Muscle layer of duodenum (tissue), 2 donors: Measurements from ENCODE around the gene ROCK1.
A peak's percentile ranks its signal among the peaks of the same experiment; 100 is the strongest.
"Not testable (repeated sequence)": the region's sequence is repeated elsewhere in the genome, so short reads cannot be mapped to it uniquely, and the experiment has no call there.

Source experiments
- H3K27ac ChIP-seq: one replicate; pipeline ENCODE4 v1.7.0; 2013; ENCODE audit warnings: mild to moderate bottlenecking, low read length
- H3K27me3 ChIP-seq: one replicate; pipeline ENCODE4 v1.7.0; 2013; ENCODE audit warnings: low read depth, mild to moderate bottlenecking, control low read depth, low read length
- H3K36me3 ChIP-seq, 2 donors: one replicate each; pipeline ENCODE4 v1.7.0; 2013; ENCODE audit warnings: low read length in 2 of 2, control low read depth in 1 of 2, mild to moderate bottlenecking in 1 of 2; ENCODE audit not compliant: insufficient read depth in 2 of 2, control insufficient read depth in 1 of 2
- H3K4me1 ChIP-seq, 2 donors: one replicate each; pipeline ENCODE4 v1.7.0; 2013; ENCODE audit warnings: low read length in 2 of 2, mild to moderate bottlenecking in 2 of 2, control low read depth in 1 of 2, moderate library complexity in 1 of 2; ENCODE audit not compliant: insufficient read depth in 2 of 2, control insufficient read depth in 1 of 2
- H3K4me3 ChIP-seq, 2 donors: one replicate each; pipeline ENCODE4 v1.7.0; 2013; ENCODE audit warnings: low read length in 2 of 2, low read depth in 1 of 2, mild to moderate bottlenecking in 1 of 2
- H3K9me3 ChIP-seq, 2 donors: one replicate each; pipeline ENCODE4 v1.7.0; 2013; ENCODE audit warnings: low read length in 2 of 2, control low read depth in 1 of 2, mild to moderate bottlenecking in 1 of 2; ENCODE audit not compliant: control insufficient read depth in 1 of 2
- donor health status: healthy.

Gene ROCK1

DNA sequence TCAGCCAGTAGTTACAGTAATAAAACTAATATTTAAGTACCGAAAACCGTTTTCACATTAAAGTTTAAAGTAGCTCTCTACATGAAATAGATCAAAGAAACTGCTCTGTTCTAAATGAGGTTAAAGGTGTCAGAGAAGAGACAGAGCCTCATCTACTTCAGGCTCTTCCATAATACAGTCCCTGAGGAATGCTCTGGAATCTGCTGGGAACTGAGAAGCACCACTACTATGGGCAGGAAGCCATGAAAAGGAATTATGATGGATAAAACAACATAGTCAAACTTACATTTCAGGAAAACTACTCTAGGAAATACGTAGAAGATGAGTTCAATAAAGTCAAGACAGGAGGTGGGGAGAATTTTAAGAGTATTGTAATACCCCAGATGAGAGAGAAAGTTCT is 60.0 kb downstream of the ROCK1 start:
- Histone ChIP-seq H3K9me3 (no peaks in the 10 kb centered on the region), H3K4me1 (peaks cover 4 to 26% of the 10 kb centered on the region in 2 donors), H3K27ac (no peak overlapping the region)

DNA sequence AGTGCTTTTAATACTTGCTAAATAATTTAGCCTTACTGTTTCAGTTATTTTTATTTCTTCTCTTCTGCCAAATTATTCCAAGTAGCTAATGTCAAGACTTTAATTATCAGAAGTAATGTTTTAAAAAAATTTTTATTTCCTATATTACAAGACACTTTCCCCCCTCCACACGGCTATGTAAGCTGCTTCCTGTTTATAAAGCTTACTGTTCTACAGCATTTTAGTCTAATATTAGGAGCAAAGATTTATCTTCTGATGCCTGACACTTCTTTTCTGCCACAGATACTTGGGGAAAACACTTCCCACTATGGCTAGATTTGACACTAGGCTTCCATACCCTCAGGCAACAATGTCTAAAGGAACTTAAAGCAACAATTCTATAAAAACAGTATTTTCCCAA is 62.3 kb downstream of the ROCK1 start:
- peaks cover 0 to 7% of the 10 kb centered on the region in 2 donors for H3K36me3 ChIP-seq
- peaks cover 4 to 32% of the 10 kb centered on the region in 2 donors for H3K4me1 ChIP-seq
- no peak overlapping the region for H3K4me3 ChIP-seq
- H3K27me3 ChIP-seq: no peaks in the 10 kb centered on the region
- no peaks in the 10 kb centered on the region for H3K9me3 ChIP-seq
- H3K27ac ChIP-seq: no peak overlapping the region

More for the DNA sequence above, 60.0 kb downstream of the ROCK1 start:
- Histone ChIP-seq H3K36me3 (no peaks in the 10 kb centered on the region), H3K4me3 (no peak overlapping the region), H3K27me3 (no peaks in the 10 kb centered on the region)

- H3K4me3 ChIP-seq: no peak overlapping the region
- no peak overlapping the region for H3K27ac ChIP-seq
- peaks cover 0 to 25% of the 10 kb centered on the region in 2 donors for H3K4me1 ChIP-seq
- H3K36me3 ChIP-seq: peaks cover 0 to 7% of the 10 kb centered on the region in 2 donors
- H3K9me3 ChIP-seq: no peaks in the 10 kb centered on the region
- H3K27me3 ChIP-seq: no peaks in the 10 kb centered on the region
Observed at GRCh38 chr18:21047126-21047525, 64.5 kb downstream of the ROCK1 start.

DNA sequence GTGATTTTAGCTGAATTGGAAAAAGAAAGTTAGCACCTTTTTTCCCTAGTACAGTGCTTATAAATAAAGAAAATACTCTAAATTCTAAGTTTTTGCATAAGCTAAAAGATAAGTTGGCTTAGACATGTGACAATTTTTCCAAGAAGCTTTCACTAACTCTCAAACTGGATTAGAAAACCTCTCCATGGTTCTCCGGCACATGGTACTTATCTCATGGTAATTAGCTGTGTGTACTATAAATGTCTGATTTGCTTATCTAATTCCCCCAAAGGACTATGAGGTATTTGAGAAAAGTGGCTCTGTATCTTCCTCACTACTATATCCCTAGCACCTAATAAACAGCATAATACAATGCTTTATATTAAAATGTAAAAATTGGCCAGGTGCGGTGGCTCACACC is 71.1 kb downstream of the ROCK1 start:
- H3K4me1 ChIP-seq: peaks cover 0 to 14% of the 10 kb centered on the region in 2 donors
- H3K36me3 ChIP-seq: peaks cover 8 to 14% of the 10 kb centered on the region in 2 donors
- no peak overlapping the region for H3K4me3 ChIP-seq
- no peaks in the 10 kb centered on the region for H3K9me3 ChIP-seq
- no peaks in the 10 kb centered on the region for H3K27me3 ChIP-seq
- H3K27ac ChIP-seq: no peak overlapping the region

- H3K4me1 ChIP-seq: peaks cover 0 to 3% of the 10 kb centered on the region in 2 donors
- H3K36me3 ChIP-seq: peaks cover 10 to 12% of the 10 kb centered on the region in 2 donors
Observed at GRCh38 chr18:21038201-21038600, 73.4 kb downstream of the ROCK1 start.

GRCh38 chr18:21031845-21032244 is 79.8 kb downstream of the ROCK1 start:
- Histone ChIP-seq H3K27ac (no peak overlapping the region), H3K4me3 (no peak overlapping the region), H3K27me3 (no peaks in the 10 kb centered on the region), H3K4me1 (no peaks in the 10 kb centered on the region), H3K36me3 (peaks cover 3 to 11% of the 10 kb centered on the region in 2 donors), H3K9me3 (peaks cover 0 to 8% of the 10 kb centered on the region in 2 donors)

More at GRCh38 chr18:21038201-21038600, 73.4 kb downstream of the ROCK1 start:
- Histone ChIP-seq H3K9me3 (no peaks in the 10 kb centered on the region), H3K27me3 (no peaks in the 10 kb centered on the region), H3K27ac (no peak overlapping the region), H3K4me3 (no peak overlapping the region)

GRCh38 chr18:21018257-21018656 is 93.4 kb downstream of the ROCK1 start:
- H3K36me3 ChIP-seq: peaks cover 20 to 28% of the 10 kb centered on the region in 2 donors
- not testable (repeated sequence) for H3K4me1 ChIP-seq, H3K27ac ChIP-seq, H3K9me3 ChIP-seq, H3K27me3 ChIP-seq, H3K4me3 ChIP-seq

- Histone ChIP-seq H3K27me3 (no peaks in the 10 kb centered on the region), H3K36me3 (peaks cover 23 to 37% of the 10 kb centered on the region in 2 donors)
Observed at GRCh38 chr18:21012308-21012707, 99.3 kb downstream of the ROCK1 start.

GRCh38 chr18:21004726-21005125 is 106.9 kb downstream of the ROCK1 start:
- Histone ChIP-seq H3K27ac (peak overlapping the region; percentile 3), H3K36me3 (peaks cover 16 to 34% of the 10 kb centered on the region in 2 donors), H3K9me3 (no peaks in the 10 kb centered on the region), H3K4me3 (no peak overlapping the region), H3K4me1 (peaks cover 0 to 4% of the 10 kb centered on the region in 2 donors), H3K27me3 (no peaks in the 10 kb centered on the region)

More at GRCh38 chr18:21012308-21012707, 99.3 kb downstream of the ROCK1 start:
- H3K4me1 ChIP-seq: no peaks in the 10 kb centered on the region
- no peak overlapping the region for H3K27ac ChIP-seq
- H3K4me3 ChIP-seq: no peak overlapping the region
- no peaks in the 10 kb centered on the region for H3K9me3 ChIP-seq

GRCh38 chr18:21000667-21001066 is 110.9 kb downstream of the ROCK1 start:
- peaks cover 15 to 19% of the 10 kb centered on the region in 2 donors for H3K36me3 ChIP-seq
- H3K27me3 ChIP-seq: no peaks in the 10 kb centered on the region
- no peaks in the 10 kb centered on the region for H3K9me3 ChIP-seq
- no peak overlapping the region for H3K27ac ChIP-seq
- H3K4me3 ChIP-seq: no peak overlapping the region
- peaks cover 0 to 4% of the 10 kb centered on the region in 2 donors for H3K4me1 ChIP-seq

DNA sequence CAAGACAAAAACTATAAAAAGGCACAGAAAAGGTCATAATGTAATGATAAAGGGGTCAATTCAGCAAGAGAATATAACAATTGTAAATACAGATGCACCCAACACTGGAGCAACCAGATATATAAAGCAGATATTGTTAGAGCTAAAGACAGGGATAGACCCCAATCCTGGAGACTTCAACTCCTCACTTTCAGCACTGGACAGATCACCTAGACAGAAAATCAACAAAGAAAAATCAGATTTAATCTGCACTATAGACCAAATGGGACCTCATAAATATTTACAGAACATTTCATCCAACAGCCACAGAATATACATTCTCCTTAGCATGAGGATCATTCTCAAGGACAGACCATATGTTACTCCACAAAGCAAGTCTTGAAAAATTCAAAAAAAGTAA is 114.2 kb downstream of the ROCK1 start:
- peaks cover 12 to 20% of the 10 kb centered on the region in 2 donors for H3K36me3 ChIP-seq
- H3K27ac ChIP-seq: no peak overlapping the region
- no peaks in the 10 kb centered on the region for H3K27me3 ChIP-seq
- H3K4me3 ChIP-seq: no peak overlapping the region
- H3K4me1 ChIP-seq: no peaks in the 10 kb centered on the region
- no peaks in the 10 kb centered on the region for H3K9me3 ChIP-seq

DNA sequence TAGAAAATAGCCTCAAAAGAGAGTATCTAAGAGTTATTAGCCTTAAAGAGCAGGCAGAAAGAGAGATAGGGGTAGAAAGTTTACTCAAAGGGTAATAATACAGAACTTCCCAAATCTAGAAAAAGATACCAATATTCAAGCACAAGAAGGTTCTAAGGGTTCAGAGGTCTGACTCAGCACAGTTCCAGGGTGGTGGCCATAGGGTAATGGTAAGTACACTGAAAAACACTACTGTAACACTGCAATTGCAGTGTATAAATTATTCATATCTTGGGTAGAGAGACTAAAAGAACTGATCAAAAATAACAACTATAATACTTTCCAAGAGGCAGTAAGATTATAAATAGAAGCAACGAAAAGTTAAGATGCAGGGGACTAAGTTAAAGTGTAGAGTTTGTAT is 115.2 kb downstream of the ROCK1 start:
- Histone ChIP-seq H3K9me3 (no peaks in the 10 kb centered on the region), H3K4me1 (no peaks in the 10 kb centered on the region), H3K36me3 (peaks cover 16 to 21% of the 10 kb centered on the region in 2 donors), H3K27ac (no peak overlapping the region), H3K4me3 (no peak overlapping the region), H3K27me3 (no peaks in the 10 kb centered on the region)
